ENCODE results near the gene INSL3. TPM values are rescaled to one million over a fixed set of nuclear protein-coding genes. Genes with fewer than 3 reads are reported as not detected.

The INSL3 gene
- polyA plus RNA-seq, 1 donor = 1.6 TPM

DNA sequence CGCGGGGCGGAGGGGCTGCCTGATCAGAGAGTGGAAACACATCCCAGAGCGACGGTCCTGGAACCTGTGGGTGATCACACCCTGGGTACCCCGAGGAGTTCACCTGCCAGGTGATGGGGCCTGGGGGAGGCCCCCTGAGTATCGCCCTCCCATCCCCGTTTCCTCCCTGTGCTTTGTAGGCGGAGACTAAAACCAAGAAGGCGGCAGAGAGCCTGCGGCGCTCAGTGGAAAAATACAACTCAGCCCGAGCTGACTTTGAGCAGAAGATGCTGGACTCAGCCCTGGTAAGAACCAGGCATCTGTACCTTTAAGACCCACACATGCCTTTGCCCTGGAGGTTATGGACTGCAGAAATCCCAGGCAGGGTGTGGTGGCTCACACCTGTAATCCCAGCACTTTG lies 50.7 kb downstream of the INSL3 start:
- DNase-seq = no peak
- peaks cover 5% of the 10 kb centered on the region for H3K4me1 ChIP-seq (ENCODE audit: control insufficient read depth, insufficient read depth, low read length)
- no peaks in the 10 kb centered on the region for H3K27me3 ChIP-seq (ENCODE audit: control insufficient read depth, insufficient read depth, low read length)
- H3K36me3 ChIP-seq (ENCODE audit: control insufficient read depth, insufficient read depth, low read length) = no peaks in the 10 kb centered on the region
- no peaks in the 10 kb centered on the region for H3K9me3 ChIP-seq (ENCODE audit: control insufficient read depth, low read depth, low read length)
- WGBS (ENCODE audit: insufficient coverage, low lambda C conversion rate) = no CpG with 5 or more reads among the region's 13 CpGs
- H3K27ac ChIP-seq (ENCODE audit: low read length) = no peak overlapping the region
- no peak overlapping the region for H3K4me3 ChIP-seq (ENCODE audit: low read length)

DNA sequence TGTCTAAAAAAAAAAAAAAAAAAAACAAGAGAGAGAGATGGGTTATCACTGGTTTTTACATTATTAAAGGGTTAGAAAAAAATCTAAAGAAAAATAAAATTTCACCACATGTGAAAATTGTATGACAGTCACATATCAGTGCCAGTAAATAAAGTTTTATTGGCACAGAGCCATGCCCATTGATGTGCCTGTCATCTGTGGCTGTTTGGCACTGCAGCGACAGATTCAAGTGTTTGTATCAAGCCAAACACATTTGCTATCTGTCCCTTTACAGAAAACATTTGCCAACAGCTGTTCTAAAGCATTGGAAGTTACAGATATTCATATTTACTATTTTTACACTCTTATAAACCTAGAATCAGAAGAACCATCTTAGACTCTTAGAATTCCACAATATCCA lies 53.8 kb downstream of the INSL3 start:
- H3K27ac ChIP-seq (ENCODE audit: low read length) = no peak overlapping the region
- no peaks in the 10 kb centered on the region for H3K9me3 ChIP-seq (ENCODE audit: control insufficient read depth, low read depth, low read length)
- no peaks in the 10 kb centered on the region for H3K36me3 ChIP-seq (ENCODE audit: control insufficient read depth, insufficient read depth, low read length)
- no peak overlapping the region for H3K4me3 ChIP-seq (ENCODE audit: low read length)
- peaks cover 8% of the 10 kb centered on the region for H3K4me1 ChIP-seq (ENCODE audit: control insufficient read depth, insufficient read depth, low read length)
- WGBS (ENCODE audit: insufficient coverage, low lambda C conversion rate) = no CpG with 5 or more reads among the region's 1 CpG
- H3K27me3 ChIP-seq (ENCODE audit: control insufficient read depth, insufficient read depth, low read length) = no peaks in the 10 kb centered on the region
- DNase-seq = no peak

- Histone ChIP-seq H3K4me3 (ENCODE audit: low read length) (peak overlapping the region; percentile 21), H3K27ac (ENCODE audit: low read length) (no peak overlapping the region)
- WGBS (ENCODE audit: insufficient coverage, low lambda C conversion rate) = no CpG with 5 or more reads among the region's 29 CpGs
Measured at GRCh38 chr19:17766543-17767131, 54.7 kb downstream of the INSL3 start.

More at GRCh38 chr19:17766543-17767131, 54.7 kb downstream of the INSL3 start:
- H3K9me3 ChIP-seq (ENCODE audit: control insufficient read depth, low read depth, low read length) = no peaks in the 10 kb centered on the region
- peaks cover 8% of the 10 kb centered on the region for H3K4me1 ChIP-seq (ENCODE audit: control insufficient read depth, insufficient read depth, low read length)
- H3K27me3 ChIP-seq (ENCODE audit: control insufficient read depth, insufficient read depth, low read length) = no peaks in the 10 kb centered on the region
- no peaks in the 10 kb centered on the region for H3K36me3 ChIP-seq (ENCODE audit: control insufficient read depth, insufficient read depth, low read length)
- peak; percentile 90 to 93 for DNase-seq

Other genes with a start within 250 kb of the INSL3 start
- 2.7 TPM for gene UNC13A, start 133.2 kb downstream of the INSL3 start, polyA plus RNA-seq
- 21.2 TPM for gene MAP1S, start 102.0 kb downstream of the INSL3 start, polyA plus RNA-seq
- 2.5 TPM for gene FCHO1, start 70.0 kb downstream of the INSL3 start, polyA plus RNA-seq
- gene B3GNT3, start 26.4 kb downstream of the INSL3 start, polyA plus RNA-seq = 91.7 TPM
- gene JAK3, start 26.5 kb upstream of the INSL3 start, polyA plus RNA-seq = 9.9 TPM
- 1,919 TPM for gene RPL18A, start 38.4 kb upstream of the INSL3 start, polyA plus RNA-seq
- not detected for gene SLC5A5, start 50.4 kb upstream of the INSL3 start, polyA plus RNA-seq
- 49.7 TPM for gene CCDC124, start 111.5 kb upstream of the INSL3 start, polyA plus RNA-seq
- gene KCNN1, start 145.6 kb upstream of the INSL3 start, polyA plus RNA-seq = 1.1 TPM
- 7.7 TPM for gene ARRDC2, start 186.7 kb upstream of the INSL3 start, polyA plus RNA-seq